GM18498 (cell line): Measurements from ENCODE around the gene SPDEF.

Experiments used
- ATAC-seq: cut with Tn5 transposase; IDR thresholded peaks from one replicate; pipeline ENCODE4 v1.9.1; 2021; ENCODE audit warnings: mild to moderate bottlenecking, moderate library complexity; ENCODE audit not compliant: unreplicated experiment

Gene SPDEF

DNA sequence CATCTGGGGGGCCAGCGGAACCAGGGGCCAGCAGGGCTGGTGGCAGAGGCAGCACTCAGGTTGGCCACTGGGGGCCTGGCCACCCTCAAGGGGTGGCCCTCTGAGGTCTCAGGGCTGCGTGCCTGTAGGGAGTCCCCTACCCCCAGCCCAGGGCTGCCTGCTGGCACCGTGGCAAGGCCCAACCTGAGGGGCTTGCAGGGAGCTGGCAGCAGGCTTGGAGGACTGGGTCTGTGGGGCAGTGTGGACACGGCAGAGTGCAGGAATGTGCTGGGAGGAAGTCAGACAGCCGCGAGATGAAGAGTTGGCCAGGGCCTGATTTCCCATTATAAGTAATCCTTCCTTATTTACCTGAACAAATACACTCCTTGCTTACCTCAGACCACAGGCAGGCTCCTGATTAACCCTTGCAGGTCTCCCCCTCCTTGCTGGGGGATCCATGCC lies at the start of gene SPDEF:
Gene SPDEF (minus strand): TSS at position 299 of the 441 bp plus-strand sequence. CDS start 11,874 bp downstream, outside the sequence.
- no peak for ATAC-seq

DNA sequence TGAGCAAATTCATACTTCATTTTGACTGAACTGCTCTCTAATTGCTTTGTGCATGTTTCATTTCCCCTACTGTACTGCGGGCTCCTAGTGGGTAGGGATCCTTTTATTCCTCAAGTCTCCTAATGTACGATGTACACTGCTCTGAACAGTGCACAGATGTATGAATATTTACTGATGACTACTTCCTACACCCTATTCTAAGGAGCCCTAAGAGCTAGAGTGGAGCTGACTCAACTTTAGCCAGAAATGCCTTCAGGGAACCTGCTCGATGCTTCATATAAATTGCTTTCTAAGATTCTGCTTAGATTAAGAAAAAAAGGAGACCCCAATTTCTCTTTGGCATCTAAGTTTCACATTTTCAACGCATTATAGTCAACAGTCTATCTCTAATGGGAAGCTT lies 47.6 kb upstream of the SPDEF start:
- no peak for ATAC-seq

DNA sequence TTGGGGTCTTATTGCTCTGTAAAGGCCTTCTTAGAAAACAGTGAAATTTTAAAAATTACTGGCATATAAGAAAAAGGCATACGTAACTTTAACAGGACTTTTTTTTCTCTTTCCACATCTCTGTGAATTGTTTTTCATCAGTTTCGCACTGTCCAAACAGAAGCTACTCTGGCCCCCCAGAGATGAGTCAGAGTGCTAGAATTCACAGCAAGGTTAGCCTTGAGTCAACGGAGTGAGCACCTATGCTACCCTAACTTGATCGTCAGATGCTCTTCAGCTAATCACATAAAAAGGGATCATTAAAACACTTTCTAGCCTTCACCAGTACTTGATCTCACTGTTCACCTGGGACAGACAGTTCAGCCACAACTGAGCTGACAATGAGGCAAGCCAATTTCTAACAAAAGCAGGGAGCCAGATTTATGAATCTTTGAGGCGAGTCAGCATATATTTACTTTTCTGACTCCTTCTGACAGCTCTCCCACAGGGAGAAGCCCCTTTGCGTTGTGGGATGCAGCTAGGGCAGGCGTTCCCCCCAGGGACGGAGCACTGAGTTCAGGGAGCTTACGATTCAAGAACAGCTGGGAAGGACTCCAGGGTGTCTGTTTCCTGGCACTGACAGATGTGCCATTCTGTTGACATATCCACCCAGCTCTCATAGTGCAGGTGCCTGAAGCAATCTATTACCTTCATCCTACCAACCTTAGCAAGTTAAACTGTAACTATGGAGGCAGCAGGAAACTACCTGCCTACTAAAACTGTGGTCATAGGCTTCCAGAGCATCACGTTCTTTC lies 46.4 kb upstream of the SPDEF start:
- ATAC-seq = no peak

DNA sequence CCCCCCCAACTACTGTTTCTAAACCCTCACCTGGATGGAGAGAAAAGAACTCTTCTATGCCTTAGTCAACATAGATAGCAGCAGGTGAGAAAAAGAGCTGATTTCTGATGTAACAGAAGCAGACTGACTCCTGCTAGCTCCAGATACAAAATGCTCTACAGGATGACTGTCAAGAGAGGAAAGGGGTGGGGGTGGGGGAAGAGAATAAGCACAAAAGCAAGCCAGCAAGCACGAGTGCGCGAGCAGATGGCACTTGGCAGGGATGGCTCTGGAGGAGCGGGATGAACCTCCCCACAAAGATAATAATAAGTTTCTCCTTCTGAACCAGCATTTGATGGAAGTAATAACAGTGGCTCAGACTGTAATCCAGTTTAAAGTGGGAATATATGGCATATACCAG lies 45.6 kb upstream of the SPDEF start:
- ATAC-seq = no peak

- no peak for ATAC-seq
These were observed 44.7 kb upstream of the SPDEF start for GRCh38 chr6:34600796-34601195.

DNA sequence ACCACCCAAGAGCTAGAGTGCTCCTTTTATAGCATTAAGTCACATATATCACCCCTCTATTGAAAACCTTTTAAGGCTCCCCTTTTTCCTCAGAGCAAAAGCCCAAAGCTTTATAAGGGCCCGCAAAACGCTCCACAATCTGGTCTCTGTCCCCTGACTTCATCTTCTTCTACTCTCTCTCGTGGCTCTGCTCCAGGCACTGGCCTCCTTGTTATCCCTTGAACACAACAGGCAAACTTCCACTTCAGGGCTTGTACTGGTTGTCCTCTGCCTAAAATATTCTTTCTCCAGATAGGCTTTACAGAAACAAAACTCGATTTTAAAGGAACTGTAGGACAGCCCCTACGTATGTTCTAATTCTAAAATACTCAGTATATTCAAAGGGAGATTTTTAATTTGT lies 44.0 kb upstream of the SPDEF start:
- ATAC-seq = no peak

- no peak for ATAC-seq
These were observed 42.6 kb upstream of the SPDEF start for GRCh38 chr6:34598712-34599111.

DNA sequence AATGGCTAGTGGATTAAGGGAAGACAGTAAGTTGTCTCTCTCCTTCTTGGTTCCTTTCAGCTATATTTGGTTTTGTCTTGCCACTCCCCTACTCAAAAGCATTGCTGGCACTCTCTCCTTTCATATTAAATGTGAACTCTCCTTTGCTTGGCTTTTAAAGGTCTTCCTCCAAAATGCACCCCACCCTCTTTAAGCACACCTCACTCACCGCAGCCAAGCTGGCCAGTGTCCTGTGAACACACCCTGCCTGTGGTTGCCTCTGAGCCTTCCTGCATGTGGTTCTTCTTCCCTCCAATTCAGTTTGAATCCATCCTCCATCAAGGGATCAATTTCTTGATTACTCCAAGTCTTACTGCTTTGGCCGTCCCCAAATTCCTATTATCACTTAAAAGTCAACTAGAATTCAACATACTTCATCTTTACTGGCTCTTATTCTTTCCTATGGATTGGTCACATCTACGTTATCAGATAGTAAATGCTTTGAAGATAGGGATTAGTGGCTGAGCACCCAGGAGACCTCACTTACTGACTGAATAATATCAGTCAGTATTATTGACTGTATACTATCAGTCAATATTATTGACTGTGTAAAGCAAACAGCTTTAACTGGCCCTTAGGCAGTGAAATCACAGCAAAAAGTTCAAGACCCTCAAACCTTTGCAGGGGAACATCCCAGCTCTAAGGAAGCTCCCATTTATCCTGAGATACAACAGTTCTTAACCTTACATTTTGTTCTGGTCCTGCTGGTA lies 41.6 kb upstream of the SPDEF start:
- no peak for ATAC-seq

GRCh38 chr6:34596798-34597197 lies 40.7 kb upstream of the SPDEF start:
- ATAC-seq = no peak

DNA sequence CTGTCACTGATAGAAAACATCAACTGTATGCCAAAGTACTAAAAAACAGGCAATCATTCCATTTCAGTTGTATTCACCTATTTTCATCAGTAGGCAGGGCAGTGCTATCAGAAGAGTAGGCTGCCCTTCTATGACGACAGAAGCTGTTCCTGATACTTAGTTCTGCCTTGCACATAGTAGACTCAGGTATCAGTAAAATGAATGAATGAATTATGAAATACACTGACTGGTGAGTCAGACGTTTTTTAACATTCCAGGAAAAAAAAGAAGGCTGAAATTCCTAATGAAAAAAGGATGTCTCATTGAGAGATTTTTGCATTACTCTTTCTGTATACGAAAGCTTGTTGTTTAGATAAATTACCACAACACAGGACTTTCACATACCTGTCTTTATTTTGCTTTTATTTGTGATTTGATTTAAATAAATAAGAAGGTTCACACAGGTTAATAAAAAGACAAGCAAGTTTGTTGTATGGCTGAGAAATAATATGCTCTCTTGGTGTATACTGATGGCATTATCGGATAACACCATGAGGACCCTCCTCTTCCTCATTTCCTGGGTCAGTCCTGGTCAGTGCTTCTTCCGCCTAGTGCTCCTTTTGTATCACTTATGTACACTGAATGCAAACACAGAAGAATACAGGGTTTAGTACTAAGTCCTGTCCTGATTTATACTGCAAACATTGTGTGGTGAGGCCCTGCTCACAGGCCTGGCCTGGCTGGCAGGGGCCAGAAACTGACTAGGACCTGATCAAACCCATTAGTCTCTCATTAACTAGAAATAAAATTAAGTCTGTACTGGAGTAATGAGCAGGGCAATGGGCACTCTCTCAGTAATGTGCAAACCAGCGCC lies 39.4 kb upstream of the SPDEF start:
- no peak for ATAC-seq

GRCh38 chr6:34593701-34594100 lies 37.6 kb upstream of the SPDEF start:
- ATAC-seq = no peak

- no peak for ATAC-seq
These were observed 36.3 kb upstream of the SPDEF start for GRCh38 chr6:34592208-34592952.

DNA sequence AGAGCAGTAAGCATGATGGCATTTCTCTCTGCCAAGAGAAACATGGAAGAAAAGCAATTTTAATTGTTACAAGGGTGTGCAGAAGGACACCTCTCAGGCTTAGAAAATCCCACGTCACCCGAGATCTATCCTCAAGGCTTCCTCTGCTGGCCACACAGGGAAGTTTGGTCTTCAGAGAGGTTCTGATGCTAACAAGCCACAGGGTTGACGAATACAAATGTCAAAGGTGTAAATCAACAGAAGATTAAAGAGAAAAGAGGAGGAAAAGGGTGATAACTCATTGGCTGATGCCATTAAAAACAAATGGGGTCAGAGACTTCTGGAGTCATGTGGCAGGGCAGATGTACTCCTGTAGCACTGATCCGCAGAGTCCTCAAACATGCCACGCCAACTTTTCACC lies 33.6 kb upstream of the SPDEF start:
- no peak for ATAC-seq

- no peak for ATAC-seq
These were observed 33.0 kb upstream of the SPDEF start for GRCh38 chr6:34589140-34589539.

GRCh38 chr6:34587851-34588250 lies 31.7 kb upstream of the SPDEF start:
- ATAC-seq = no peak

DNA sequence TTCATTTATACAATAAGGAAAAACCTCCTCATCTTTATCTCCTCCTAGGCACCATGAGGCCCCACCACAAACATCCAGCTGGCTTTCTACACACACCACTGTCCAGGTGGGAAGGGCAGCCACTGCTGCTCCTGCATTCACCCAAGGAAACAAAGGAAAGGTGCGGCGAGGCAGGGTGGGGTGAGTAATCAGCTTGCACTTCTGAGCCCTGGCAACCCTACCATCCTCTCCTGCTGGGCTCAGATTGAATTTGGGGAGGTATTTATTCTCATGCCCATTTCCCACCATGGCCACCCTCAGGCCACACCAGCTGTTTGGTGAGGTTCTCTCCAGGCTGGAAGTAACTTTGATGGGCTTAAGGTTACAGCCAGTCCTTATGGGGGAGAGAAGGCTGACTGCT lies 31.2 kb upstream of the SPDEF start:
- ATAC-seq = no peak

GRCh38 chr6:34586327-34587040 lies 30.4 kb upstream of the SPDEF start:
- ATAC-seq = no peak

- no peak for ATAC-seq
These were observed 29.5 kb upstream of the SPDEF start for GRCh38 chr6:34585512-34586061.

GRCh38 chr6:34585108-34585507 lies 29.0 kb upstream of the SPDEF start:
- no peak for ATAC-seq

- no peak for ATAC-seq
These were observed 28.6 kb upstream of the SPDEF start for GRCh38 chr6:34584694-34585093.
